ENCODE measurements around the gene ACCS. TPM values are rescaled to one million over a fixed set of nuclear protein-coding genes. Genes with fewer than 3 reads are reported as not detected.
A peak's percentile ranks its signal among the peaks of the same experiment; 100 is the strongest.

ACCS gene
- total RNA-seq, 4 donors from 2014 or later, result 0.58 to 4.0 (median 1.8) TPM

DNA sequence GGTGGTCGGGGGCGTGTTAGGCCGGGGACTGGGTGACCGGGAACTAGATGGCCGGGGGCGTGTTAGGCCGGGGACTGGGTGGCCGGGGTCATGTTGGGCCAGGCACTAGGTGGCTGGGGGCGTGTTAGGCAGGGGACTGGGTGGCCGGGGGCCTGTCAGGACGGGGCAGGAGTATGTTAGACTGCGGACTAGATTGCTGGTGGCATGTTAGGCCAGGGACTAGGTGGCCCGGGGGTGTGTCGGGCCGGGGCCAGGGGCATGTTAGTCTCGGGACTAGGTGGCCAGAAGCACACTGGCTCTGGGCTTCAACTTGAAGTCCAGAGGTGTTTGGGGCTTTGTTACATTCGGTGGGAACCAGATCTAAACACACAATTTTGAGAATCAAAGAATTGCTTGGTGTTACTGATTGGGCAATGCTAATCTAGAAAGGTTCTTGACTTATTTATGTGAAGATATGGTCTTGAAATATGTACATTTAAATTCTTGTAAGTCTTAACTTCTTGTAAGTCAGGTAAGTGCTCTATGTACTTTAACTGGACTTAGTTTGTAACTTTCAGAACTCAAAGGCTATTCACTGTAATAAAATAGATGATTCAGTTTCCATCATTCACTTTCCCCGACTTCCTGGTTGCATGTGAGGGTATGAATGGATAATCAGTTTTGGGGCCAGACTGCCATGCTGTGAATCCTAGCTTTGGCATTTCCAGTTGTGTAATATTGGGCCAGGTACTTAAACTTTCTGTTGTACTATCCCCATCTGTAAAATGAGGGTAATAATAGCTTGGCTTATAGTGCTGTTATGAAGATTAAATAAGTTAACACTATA is 30.5 kb downstream of the ACCS start:
- in situ Hi-C loops (cut with MboI; ENCODE audit: low sequenced_read_pairs in 4 of 4), result loop anchor here in 1 of 4 donors (10.0 kb wide), 1 partner anchor 448 kb away; no protein-coding TSS in a partner anchor
- DNase-seq, result no peak
- Histone ChIP-seq H3K4me3 (peak overlapping the region; percentile 71 to 90 (median 86)), H3K9me3 (no peaks in the 10 kb centered on the region), H3K27me3 (no peaks in the 10 kb centered on the region), H3K27ac (peak overlapping the region in 2 of 4 donors; percentile 76 to 85), H3K36me3 (no peaks in the 10 kb centered on the region), H3K4me1 (peaks cover 21 to 22% of the 10 kb centered on the region in 2 donors)
- TF ChIP-seq, protein P1, sequence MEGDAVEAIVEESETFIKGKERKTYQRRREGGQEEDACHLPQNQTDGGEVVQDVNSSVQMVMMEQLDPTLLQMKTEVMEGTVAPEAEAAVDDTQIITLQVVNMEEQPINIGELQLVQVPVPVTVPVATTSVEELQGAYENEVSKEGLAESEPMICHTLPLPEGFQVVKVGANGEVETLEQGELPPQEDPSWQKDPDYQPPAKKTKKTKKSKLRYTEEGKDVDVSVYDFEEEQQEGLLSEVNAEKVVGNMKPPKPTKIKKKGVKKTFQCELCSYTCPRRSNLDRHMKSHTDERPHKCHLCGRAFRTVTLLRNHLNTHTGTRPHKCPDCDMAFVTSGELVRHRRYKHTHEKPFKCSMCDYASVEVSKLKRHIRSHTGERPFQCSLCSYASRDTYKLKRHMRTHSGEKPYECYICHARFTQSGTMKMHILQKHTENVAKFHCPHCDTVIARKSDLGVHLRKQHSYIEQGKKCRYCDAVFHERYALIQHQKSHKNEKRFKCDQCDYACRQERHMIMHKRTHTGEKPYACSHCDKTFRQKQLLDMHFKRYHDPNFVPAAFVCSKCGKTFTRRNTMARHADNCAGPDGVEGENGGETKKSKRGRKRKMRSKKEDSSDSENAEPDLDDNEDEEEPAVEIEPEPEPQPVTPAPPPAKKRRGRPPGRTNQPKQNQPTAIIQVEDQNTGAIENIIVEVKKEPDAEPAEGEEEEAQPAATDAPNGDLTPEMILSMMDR (IDR thresholded peaks at IDR 0.05 in 4 of 5, conservative IDR thresholded peaks at IDR 0.05 in 1 of 5), result no peak
- TF ChIP-seq POLR2A (IDR thresholded peaks at IDR 0.05), result no peak
- ATAC-seq, result no peak
- intact Hi-C loops (cut with DNase I; ENCODE audit: low total_unique reads), result loop anchor here (10.0 kb wide), 1 partner anchor 518 kb away; no protein-coding TSS in a partner anchor

DNA sequence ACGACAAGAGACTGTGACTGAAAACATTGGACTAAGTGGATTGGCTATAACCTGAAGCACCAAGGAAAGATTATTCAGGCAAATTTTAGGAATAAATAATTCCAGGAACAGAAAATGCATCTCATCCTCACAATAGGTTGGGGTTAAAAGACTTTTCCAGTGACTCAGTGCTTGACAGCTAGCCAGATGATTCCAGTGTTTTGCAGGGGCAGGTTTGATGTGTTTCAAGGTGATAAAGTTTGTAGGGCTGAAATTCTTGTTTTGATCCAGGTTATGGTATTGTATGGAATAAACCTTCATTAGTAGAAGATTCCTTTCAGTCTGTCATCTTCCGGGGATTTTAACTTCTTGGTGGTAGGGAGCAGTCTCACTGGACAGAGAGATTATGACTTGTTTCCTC is 31.8 kb downstream of the ACCS start:
- intact Hi-C loops (cut with DNase I; ENCODE audit: low total_unique reads), result loop anchor here (10.0 kb wide), 1 partner anchor 517 kb away; no protein-coding TSS in a partner anchor
- peaks cover 22 to 31% of the 10 kb centered on the region in 2 donors for H3K4me1 ChIP-seq
- in situ Hi-C loops (cut with MboI; ENCODE audit: low sequenced_read_pairs in 4 of 4), result loop anchor here in 1 of 4 donors (10.0 kb wide), 1 partner anchor 447 kb away; no protein-coding TSS in a partner anchor

DNA sequence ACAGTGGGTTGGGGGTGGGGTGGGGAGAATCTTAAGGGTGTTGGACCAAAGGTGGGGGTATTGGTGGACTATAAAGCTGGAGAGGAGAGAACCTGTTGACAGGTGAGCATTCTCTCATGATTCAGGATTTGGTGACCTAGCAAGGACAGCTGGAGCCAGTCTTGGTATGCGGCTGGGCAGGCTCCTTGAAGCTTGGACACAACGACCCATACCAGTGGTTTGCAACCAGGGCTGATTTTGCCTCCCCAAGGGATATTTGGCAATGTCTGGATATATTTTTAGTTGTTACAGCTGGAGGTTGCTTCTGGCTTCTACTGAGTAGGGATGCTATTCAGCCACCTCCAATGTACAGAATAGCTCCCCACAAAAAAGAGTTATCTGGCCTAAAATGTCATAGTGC is 35.0 kb downstream of the ACCS start:
- ATAC-seq (no peak), DNase-seq (no peak)
- H3K4me1 ChIP-seq, result peaks cover 16 to 23% of the 10 kb centered on the region in 2 donors
- H3K36me3 ChIP-seq, result no peaks in the 10 kb centered on the region
- no peaks in the 10 kb centered on the region for H3K9me3 ChIP-seq
- no peak overlapping the region for H3K4me3 ChIP-seq
- no peak overlapping the region for H3K27ac ChIP-seq
- no peaks in the 10 kb centered on the region for H3K27me3 ChIP-seq
- TF ChIP-seq, protein P1 (IDR thresholded peaks at IDR 0.05 in 4 of 5, conservative IDR thresholded peaks at IDR 0.05 in 1 of 5), result no peak
- TF ChIP-seq POLR2A (IDR thresholded peaks at IDR 0.05), result no peak
- in situ Hi-C loops (cut with MboI; ENCODE audit: low sequenced_read_pairs in 4 of 4) (loop anchor here in 1 of 4 donors (10.0 to 25.0 kb wide), 2 partner anchors 186 to 434 kb away; no protein-coding TSS in a partner anchor), intact Hi-C loops (cut with DNase I; ENCODE audit: low total_unique reads) (no loop called here)

More for the DNA sequence above, 31.8 kb downstream of the ACCS start:
- H3K9me3 ChIP-seq, result no peaks in the 10 kb centered on the region
- H3K27me3 ChIP-seq, result no peaks in the 10 kb centered on the region
- no peak overlapping the region for H3K27ac ChIP-seq
- H3K36me3 ChIP-seq, result no peaks in the 10 kb centered on the region
- H3K4me3 ChIP-seq, result no peak overlapping the region
- TF ChIP-seq POLR2A (IDR thresholded peaks at IDR 0.05), result no peak
- TF ChIP-seq, protein P1 (IDR thresholded peaks at IDR 0.05 in 4 of 5, conservative IDR thresholded peaks at IDR 0.05 in 1 of 5), result no peak
- ATAC-seq, result no peak
- no peak for DNase-seq

DNA sequence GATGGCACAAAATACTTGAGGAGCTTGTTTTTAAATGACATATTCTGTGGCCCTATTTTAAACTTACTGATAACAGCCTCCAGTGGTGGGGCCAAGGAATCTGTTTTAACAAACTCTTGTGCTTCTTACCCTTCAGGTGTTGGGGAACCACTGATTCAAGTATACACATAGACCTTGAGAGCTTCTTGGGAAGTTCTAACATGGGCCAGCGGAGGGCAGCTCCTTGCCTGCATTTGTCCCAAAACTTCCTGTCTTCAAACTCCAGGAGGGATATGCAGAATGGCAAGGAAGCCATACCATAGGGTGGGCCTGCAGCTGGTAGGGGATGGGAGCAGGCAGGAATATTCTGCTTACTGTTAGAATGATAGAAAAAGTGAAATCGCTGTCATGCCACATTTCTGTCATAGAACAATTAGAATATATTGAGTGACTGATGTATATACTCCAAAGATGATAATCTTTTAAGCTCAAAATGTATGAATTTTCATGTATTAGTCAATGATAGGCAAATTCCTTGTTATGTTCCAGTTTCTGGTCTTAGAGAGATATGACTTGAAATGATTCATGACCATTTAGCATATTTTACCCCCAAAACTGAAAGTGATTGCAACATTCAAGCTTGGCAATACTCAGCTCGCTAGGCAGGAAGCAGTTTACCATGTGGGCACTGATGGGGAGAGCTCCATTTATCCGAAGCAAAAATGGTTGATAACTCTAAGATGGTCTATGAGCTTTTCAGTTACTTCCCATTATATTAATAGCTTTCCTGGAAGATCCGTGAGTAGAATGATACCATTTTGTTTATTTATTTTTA is 38.6 kb downstream of the ACCS start:
- in situ Hi-C loops (cut with MboI; ENCODE audit: low sequenced_read_pairs in 4 of 4), result loop anchor here in 1 of 4 donors (10.0 to 25.0 kb wide), 2 partner anchors 183 to 430 kb away; no protein-coding TSS in a partner anchor
- TF ChIP-seq, protein P1 (IDR thresholded peaks at IDR 0.05 in 4 of 5, conservative IDR thresholded peaks at IDR 0.05 in 1 of 5), result no peak
- no peak for TF ChIP-seq POLR2A (IDR thresholded peaks at IDR 0.05)
- Histone ChIP-seq H3K27ac (no peak overlapping the region), H3K4me1 (peaks cover 4 to 14% of the 10 kb centered on the region in 2 donors), H3K36me3 (peaks cover 0 to 20% of the 10 kb centered on the region in 2 donors), H3K27me3 (no peaks in the 10 kb centered on the region), H3K9me3 (no peaks in the 10 kb centered on the region), H3K4me3 (no peak overlapping the region)
- intact Hi-C loops (cut with DNase I; ENCODE audit: low total_unique reads), result no loop called here
- no peak for ATAC-seq
- no peak for DNase-seq
